ENCODE data around the gene TMEM120B. TPM values are rescaled to one million over a fixed set of nuclear protein-coding genes. Genes with fewer than 3 reads are reported as not detected.

The TMEM120B gene
- total RNA-seq, 1 experiment from 2014 or later: 20.5 TPM

GRCh38 chr12:121711361-121712189 is 977 bp upstream of the TMEM120B start (continued):
- TF ChIP-seq SP1 (IDR thresholded peaks at IDR 0.05; ENCODE audit: low read depth): no peak

- RAD21 ChIA-PET (ENCODE audit: low non-redundant PET in 1 of 2, low total read pairs in 2 of 2, uncharacterized antibody in 2 of 2, unreplicated experiment in 2 of 2): interaction anchor here in 1 of 2 experiments (1.5 kb wide), 1 partner anchor 54 kb away, joined by 3 read pairs; no protein-coding TSS in a partner anchor
Observed at GRCh38 chr12:121712190-121712460, 427 bp upstream of the TMEM120B start.

More at GRCh38 chr12:121712190-121712460, 427 bp upstream of the TMEM120B start:
- POLR2A ChIA-PET: no interaction called here
- no peaks in the 10 kb centered on the region for H4K20me1 ChIP-seq (ENCODE audit: insufficient read depth)
- H3K36me3 ChIP-seq (ENCODE audit: control insufficient read depth in 1 of 2, insufficient read depth in 2 of 2, low read length in 2 of 2): peaks cover 0 to 5% of the 10 kb centered on the region in 2 experiments; a peak in 1 of 4 replicates
- CTCF ChIA-PET: interaction anchor here (1.1 to 3.4 kb wide), 2 partner anchors 83 to 86 kb away, joined by 3 to 20 read pairs; partner anchors contain the start of genes ORAI1 and RHOF
- H3K4me2 ChIP-seq (ENCODE audit: low read length): peak overlapping the region; percentile 99
- H3K9ac ChIP-seq (ENCODE audit: low read length): peak overlapping the region; percentile 95
- TF ChIP-seq POLR2AphosphoS5 (IDR thresholded peaks at IDR 0.05; ENCODE audit: low read depth, low read length) (no peak), POLR2A (IDR thresholded peaks at IDR 0.05; ENCODE audit: borderline replicate concordance, extremely low read depth, insufficient read depth, insufficient read length) (no peak), SIN3A (IDR thresholded peaks at IDR 0.05; ENCODE audit: low read depth) (peak; percentile 19)
- TF ChIP-seq, protein P1, sequence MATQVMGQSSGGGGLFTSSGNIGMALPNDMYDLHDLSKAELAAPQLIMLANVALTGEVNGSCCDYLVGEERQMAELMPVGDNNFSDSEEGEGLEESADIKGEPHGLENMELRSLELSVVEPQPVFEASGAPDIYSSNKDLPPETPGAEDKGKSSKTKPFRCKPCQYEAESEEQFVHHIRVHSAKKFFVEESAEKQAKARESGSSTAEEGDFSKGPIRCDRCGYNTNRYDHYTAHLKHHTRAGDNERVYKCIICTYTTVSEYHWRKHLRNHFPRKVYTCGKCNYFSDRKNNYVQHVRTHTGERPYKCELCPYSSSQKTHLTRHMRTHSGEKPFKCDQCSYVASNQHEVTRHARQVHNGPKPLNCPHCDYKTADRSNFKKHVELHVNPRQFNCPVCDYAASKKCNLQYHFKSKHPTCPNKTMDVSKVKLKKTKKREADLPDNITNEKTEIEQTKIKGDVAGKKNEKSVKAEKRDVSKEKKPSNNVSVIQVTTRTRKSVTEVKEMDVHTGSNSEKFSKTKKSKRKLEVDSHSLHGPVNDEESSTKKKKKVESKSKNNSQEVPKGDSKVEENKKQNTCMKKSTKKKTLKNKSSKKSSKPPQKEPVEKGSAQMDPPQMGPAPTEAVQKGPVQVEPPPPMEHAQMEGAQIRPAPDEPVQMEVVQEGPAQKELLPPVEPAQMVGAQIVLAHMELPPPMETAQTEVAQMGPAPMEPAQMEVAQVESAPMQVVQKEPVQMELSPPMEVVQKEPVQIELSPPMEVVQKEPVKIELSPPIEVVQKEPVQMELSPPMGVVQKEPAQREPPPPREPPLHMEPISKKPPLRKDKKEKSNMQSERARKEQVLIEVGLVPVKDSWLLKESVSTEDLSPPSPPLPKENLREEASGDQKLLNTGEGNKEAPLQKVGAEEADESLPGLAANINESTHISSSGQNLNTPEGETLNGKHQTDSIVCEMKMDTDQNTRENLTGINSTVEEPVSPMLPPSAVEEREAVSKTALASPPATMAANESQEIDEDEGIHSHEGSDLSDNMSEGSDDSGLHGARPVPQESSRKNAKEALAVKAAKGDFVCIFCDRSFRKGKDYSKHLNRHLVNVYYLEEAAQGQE (IDR thresholded peaks at IDR 0.05; ENCODE audit: low read depth): no peak
- TSS peak; percentile 86 for BruUV-seq (replicated peaks)
- no peak overlapping the region for H2AFZ ChIP-seq (ENCODE audit: low read depth, low read length, poor library complexity, severe bottlenecking)
- no peaks in the 10 kb centered on the region for H3K27me3 ChIP-seq (ENCODE audit: insufficient read depth, low read length)
- H3K4me3 ChIP-seq (replicated peaks in 1 of 2; ENCODE audit: low read depth in 1 of 2, low read length in 2 of 2): peak overlapping the region; percentile 89 to 94
- intact Hi-C loops (cut with micrococcal nuclease): no loop called here
- ATAC-seq (peak; percentile 41), DNase-seq (ENCODE audit: low read depth, low spot score) (no peak)
- peaks cover 10 to 51% of the 10 kb centered on the region in 2 experiments; a peak in 3 of 4 replicates for H3K4me1 ChIP-seq (ENCODE audit: control insufficient read depth in 1 of 2, insufficient read depth in 2 of 2, low read length in 2 of 2)
- no peaks in the 10 kb centered on the region for H3K9me2 ChIP-seq (ENCODE audit: insufficient read depth)
- H3K79me2 ChIP-seq (ENCODE audit: insufficient read depth, low read length): peaks cover 43% of the 10 kb centered on the region
- peak overlapping the region; percentile 66 for H3K27ac ChIP-seq (ENCODE audit: low read depth, low read length)
- H3K9me3 ChIP-seq (ENCODE audit: control insufficient read depth in 1 of 2, insufficient read depth in 1 of 2, low read depth in 1 of 2, low read length in 2 of 2): no peaks in the 10 kb centered on the region

Measured in HCT116 (cell line).